Measurements from ENCODE around the gene FAM25G. TPM values are rescaled to one million over a fixed set of nuclear protein-coding genes. Genes with fewer than 3 reads are reported as not detected.
A peak's percentile ranks its signal among the peaks of the same experiment; 100 is the strongest.

FAM25G gene
- total RNA-seq, 2 donors from 2014 or later, result not detected

DNA sequence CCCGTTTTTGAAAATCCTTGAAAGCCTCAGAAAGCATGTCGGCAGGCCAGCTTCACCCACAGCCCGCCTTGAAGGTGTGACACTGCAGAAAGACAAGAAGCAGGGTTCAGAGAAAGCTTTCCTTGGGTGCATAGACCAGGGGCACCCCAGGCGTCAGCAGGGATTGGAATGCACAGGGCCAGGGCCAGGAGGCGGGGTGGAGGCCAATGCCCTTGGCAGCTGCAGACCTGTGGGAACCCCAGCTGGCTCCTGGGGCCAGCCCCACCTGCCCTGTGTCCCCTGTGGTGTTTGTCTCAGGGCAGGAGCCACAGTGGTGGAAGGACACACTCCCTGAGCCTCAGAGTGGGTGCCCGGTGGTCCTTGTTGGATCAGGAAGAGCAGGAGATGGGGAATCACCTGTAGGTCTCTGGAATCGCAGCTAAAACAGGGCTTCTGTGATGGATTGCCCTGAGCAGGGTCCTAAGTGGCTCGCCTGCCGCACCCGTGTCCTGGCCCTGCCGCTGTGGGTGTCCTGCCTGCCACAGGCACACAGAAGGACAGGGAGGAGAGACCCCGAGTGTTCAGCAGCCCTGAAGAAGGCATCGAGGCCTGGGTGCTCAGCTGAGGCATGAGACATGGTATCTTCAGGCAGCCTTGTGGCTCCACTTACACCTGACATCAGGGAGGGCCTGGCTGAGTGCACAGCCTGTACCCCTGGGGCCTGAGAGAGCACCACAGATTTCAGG is 40.1 kb downstream of the FAM25G start:
- no peak for DNase-seq (ENCODE audit: low spot score)
- intact Hi-C loops (cut with DNase I), result no loop called here

GRCh38 chr10:47450442-47450841 is 41.1 kb downstream of the FAM25G start:
- no peak for DNase-seq (ENCODE audit: low spot score)
- intact Hi-C loops (cut with DNase I), result no loop called here

- intact Hi-C loops (cut with DNase I), result no loop called here
- no peak for DNase-seq (ENCODE audit: low spot score)
These were observed 41.5 kb downstream of the FAM25G start for GRCh38 chr10:47449979-47450378.

DNA sequence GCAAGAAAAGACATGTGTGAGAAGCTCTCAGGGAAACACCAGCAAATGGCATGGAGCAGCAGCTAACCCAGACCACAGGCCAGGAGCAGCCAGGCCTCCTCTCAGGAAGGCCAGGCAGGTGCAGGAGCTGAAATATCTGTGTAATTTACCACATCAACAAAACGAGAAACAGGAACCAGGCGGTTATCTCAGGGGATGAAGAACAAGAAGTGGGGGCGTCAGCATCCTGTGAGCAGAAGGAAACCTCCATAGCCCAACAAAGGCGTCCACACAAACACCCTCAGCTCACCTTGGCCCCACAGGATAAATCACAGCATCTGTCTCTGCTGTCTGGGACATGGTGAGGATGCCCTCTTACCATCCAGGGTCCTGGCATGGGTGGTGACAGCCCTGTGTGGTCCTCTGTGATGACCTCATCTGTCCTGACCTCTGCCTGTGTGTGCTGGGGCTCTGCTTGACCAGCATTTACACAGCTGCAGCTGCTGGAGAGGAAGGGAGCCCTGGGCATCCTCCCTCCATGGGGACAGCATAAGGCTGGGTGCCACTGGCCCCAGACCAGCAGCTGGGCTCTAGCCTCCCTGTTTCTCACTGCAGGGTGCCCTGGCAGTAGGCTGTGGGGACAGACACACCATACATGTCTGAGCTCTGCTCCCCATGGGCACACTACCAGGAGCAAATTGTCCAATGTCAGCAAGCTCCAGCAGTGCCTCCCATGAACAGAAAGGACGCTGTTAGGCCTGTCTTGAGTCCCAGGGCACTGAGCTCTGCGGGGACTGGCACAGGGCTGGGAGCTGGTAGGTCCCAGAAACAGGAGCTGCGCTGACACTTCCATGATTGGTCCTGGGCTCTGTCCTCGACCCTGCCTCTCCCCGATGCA is 42.2 kb downstream of the FAM25G start:
- DNase-seq (ENCODE audit: low spot score), result no peak
- intact Hi-C loops (cut with DNase I), result no loop called here

DNA sequence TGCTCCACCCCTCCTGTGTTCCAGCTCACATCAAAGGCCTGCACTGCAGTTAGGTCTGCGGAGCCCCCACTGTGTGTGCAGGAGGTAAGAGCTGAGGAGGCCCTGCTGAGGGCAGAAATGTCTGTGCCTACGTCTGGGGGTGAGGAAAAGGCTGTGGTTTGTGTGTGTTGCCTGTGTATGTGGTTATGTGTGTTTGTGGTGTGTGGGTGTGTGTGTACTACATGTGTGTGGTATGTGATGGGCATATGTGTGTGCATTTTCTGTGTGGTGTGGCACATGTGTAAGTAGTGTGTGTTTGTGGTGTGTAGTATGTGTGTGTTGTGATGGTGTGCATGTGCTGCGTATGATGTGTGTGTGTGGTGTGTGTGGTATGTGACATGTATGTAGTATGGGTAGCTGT is 43.8 kb downstream of the FAM25G start:
- no peak for DNase-seq (ENCODE audit: low spot score)
- intact Hi-C loops (cut with DNase I), result no loop called here

DNA sequence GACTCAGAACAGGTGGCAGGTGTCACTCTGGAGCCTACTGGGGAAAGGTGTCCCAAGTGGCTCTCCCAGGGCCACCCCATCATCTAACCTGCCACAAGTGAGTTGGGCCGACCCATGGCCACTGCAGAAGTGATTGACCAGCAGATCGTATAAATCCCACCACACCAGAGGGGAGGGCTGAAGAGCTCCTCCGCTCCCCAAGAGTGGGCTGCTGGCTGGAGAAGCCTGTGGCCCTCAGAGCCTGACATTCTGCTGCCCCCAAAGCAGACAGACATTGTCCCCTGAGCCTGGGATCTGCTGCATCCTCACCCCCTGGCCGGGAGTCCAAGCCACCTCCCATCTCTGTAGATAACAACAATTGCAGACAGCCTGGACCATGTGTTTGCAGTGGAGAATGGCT is 44.3 kb downstream of the FAM25G start:
- intact Hi-C loops (cut with DNase I), result no loop called here
- DNase-seq (ENCODE audit: low spot score), result no peak

GRCh38 chr10:47445720-47446119 is 45.8 kb downstream of the FAM25G start:
- intact Hi-C loops (cut with DNase I), result no loop called here
- DNase-seq (ENCODE audit: low spot score), result no peak

DNA sequence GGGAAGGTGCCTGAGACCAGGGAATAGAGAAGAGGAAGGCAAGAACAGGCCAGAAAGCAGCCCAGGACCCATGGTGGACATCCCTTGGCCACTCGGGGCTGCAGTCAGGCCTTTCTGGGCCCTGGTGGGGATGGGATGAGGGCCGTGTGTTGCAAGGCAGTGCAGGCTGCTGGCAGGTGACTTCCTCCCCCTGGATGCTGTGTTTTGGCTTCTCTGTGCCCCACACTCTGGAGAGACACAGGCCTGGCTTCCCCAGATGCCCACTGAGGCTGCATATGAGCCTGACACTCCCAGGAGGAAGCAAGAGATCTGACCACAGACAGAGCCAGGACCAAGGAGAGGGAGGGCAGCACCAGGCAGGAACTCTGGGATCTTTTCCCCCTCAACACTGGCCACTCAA is 47.5 kb downstream of the FAM25G start:
- intact Hi-C loops (cut with DNase I), result no loop called here
- no peak for DNase-seq (ENCODE audit: low spot score)

- intact Hi-C loops (cut with DNase I), result no loop called here
- DNase-seq (ENCODE audit: low spot score), result no peak
These were observed 48.4 kb downstream of the FAM25G start for GRCh38 chr10:47443145-47443544.

- DNase-seq (ENCODE audit: low spot score), result no peak
- intact Hi-C loops (cut with DNase I), result no loop called here
These were observed 49.1 kb downstream of the FAM25G start for GRCh38 chr10:47442351-47442750.

- intact Hi-C loops (cut with DNase I), result no loop called here
- DNase-seq (ENCODE audit: low spot score), result peak; percentile 47
These were observed 49.6 kb downstream of the FAM25G start for GRCh38 chr10:47441938-47442337.

GRCh38 chr10:47440207-47440606 is 51.3 kb downstream of the FAM25G start:
- intact Hi-C loops (cut with DNase I), result no loop called here
- DNase-seq (ENCODE audit: low spot score), result no peak

GRCh38 chr10:47438857-47439474 is 52.5 kb downstream of the FAM25G start:
- DNase-seq (ENCODE audit: low spot score), result peak; percentile 68
- intact Hi-C loops (cut with DNase I), result no loop called here

Other genes starting within 250 kb of the FAM25G start
- gene GDF10, start 191.5 kb downstream of the FAM25G start, total RNA-seq, result 10 to 100 TPM in 1 of 2 donors, 1 to 10 TPM in 1; 1.5 to 18.6 TPM
- gene GDF2, start 169.2 kb downstream of the FAM25G start, total RNA-seq, result not detected
- gene RBP3, start 143.3 kb downstream of the FAM25G start, total RNA-seq, result not detected
- gene ZNF488, start 107.4 kb downstream of the FAM25G start, total RNA-seq, result not detected
- not detected for gene ANXA8, start 7.6 kb downstream of the FAM25G start, total RNA-seq
- gene AGAP9, start 31.9 kb upstream of the FAM25G start, total RNA-seq, result 1 to 10 TPM; 3.7 to 5.8 TPM

All from posterior vena cava (tissue), 2 donors.